GM23338 (cell line): Measurements from ENCODE around the gene S100P. TPM values are rescaled to one million over a fixed set of nuclear protein-coding genes. Genes with fewer than 3 reads are reported as not detected.

Experiments used
- ATAC-seq: fragments of 200-7000 bp; cut with Tn5 transposase; 3 replicates; pipeline ENCODE4 v1.9.1; 2020
- DNase-seq: peaks from one replicate; pipeline ENCODE4 v3.0.0-alpha.2; 2015; ENCODE audit warnings: low spot score
- H2AFZ ChIP-seq: fragments of 200-600 bp; sonication (generic); 2 replicates; pipeline ENCODE4 v1.8.0; 2016; ENCODE audit warnings: antibody characterized with exemption, mild to moderate bottlenecking, moderate library complexity
- H3F3A ChIP-seq: fragments of 200-600 bp; sonication (generic); replicated peaks from 2 replicates; pipeline ENCODE4 v1.8.0; 2017; ENCODE audit warnings: antibody characterized with exemption, mixed run types, low read depth
- H3K27ac ChIP-seq: fragments of 200-600 bp; sonication (generic); 2 replicates; pipeline ENCODE4 v1.6.1; 2016; ENCODE audit warnings: low read depth
- H3K27me3 ChIP-seq: fragments of 200-600 bp; sonication (generic); 2 replicates; pipeline ENCODE4 v1.8.0; 2016; ENCODE audit warnings: mild to moderate bottlenecking, mixed run types, moderate library complexity; ENCODE audit not compliant: insufficient read depth
- H3K36me3 ChIP-seq: fragments of 200-600 bp; sonication (generic); 2 replicates; pipeline ENCODE4 v1.8.0; 2016; ENCODE audit warnings: mild to moderate bottlenecking; ENCODE audit not compliant: insufficient read depth
- H3K4me1 ChIP-seq: fragments of 200-600 bp; sonication (generic); 2 replicates; pipeline ENCODE4 v1.8.0; 2016; ENCODE audit warnings: mild to moderate bottlenecking, moderate library complexity; ENCODE audit not compliant: insufficient read depth
- H3K4me2 ChIP-seq: fragments of 200-600 bp; sonication (generic); 2 replicates; pipeline ENCODE4 v1.7.1; 2017; ENCODE audit warnings: mixed run types
- H3K4me3 ChIP-seq: fragments of 200-600 bp; sonication (generic); 2 replicates; pipeline ENCODE4 v1.6.1; 2016; ENCODE audit warnings: mixed run types
- H3K79me2 ChIP-seq: fragments of 200-600 bp; sonication (generic); replicated peaks from 2 replicates; pipeline ENCODE4 v1.8.0; 2017; ENCODE audit warnings: mild to moderate bottlenecking; ENCODE audit not compliant: insufficient read depth
- H3K9me2 ChIP-seq: fragments of 200-600 bp; sonication (generic); 2 replicates; pipeline ENCODE4 v1.8.0; 2017; ENCODE audit not compliant: insufficient read depth
- H4K20me1 ChIP-seq: fragments of 200-600 bp; sonication (generic); replicated peaks from 2 replicates; pipeline ENCODE4 v1.8.0; 2017; ENCODE audit warnings: mild to moderate bottlenecking; ENCODE audit not compliant: insufficient read depth
- H3K27ac Mint-ChIP-seq: 2 replicates; pipeline ENCODE4 v1.8.0; 2020; ENCODE audit warnings: inconsistent platforms, mild to moderate bottlenecking, moderate library complexity, mixed read lengths
- H3K27me3 Mint-ChIP-seq: 3 replicates; pipeline ENCODE4 v1.8.0; 2022; ENCODE audit warnings: low read depth, mild to moderate bottlenecking, moderate library complexity, mixed read lengths, inconsistent platforms; ENCODE audit not compliant: insufficient read depth, poor library complexity
- H3K36me3 Mint-ChIP-seq: 3 replicates; pipeline ENCODE4 v1.8.0; 2021; ENCODE audit warnings: low read depth, mild to moderate bottlenecking, inconsistent platforms, moderate library complexity, mixed read lengths
- H3K4me1 Mint-ChIP-seq: 3 replicates; pipeline ENCODE4 v1.8.0; 2020; ENCODE audit warnings: mild to moderate bottlenecking, inconsistent platforms, mixed read lengths
- H3K4me3 Mint-ChIP-seq: 3 replicates; pipeline ENCODE4 v1.8.0; 2021; ENCODE audit warnings: moderate library complexity, mild to moderate bottlenecking, inconsistent platforms, mixed read lengths
- H3K9me3 Mint-ChIP-seq: 3 replicates; pipeline ENCODE4 v1.8.0; 2020; ENCODE audit warnings: moderate library complexity, mild to moderate bottlenecking, inconsistent platforms, mixed read lengths
- CREB1 ChIP-seq: fragments of 250-450 bp; sonication (Bioruptor Pico); IDR thresholded peaks from 2 replicates; pipeline ENCODE4 v1.5.0; 2020; ENCODE audit warnings: low read depth, mild to moderate bottlenecking, moderate library complexity
- CTCF ChIP-seq, 2 experiments: fragments of 200-600 bp in 1 of 2; sonication (generic) in 1 of 2; conservative IDR thresholded peaks; 2 replicates each; pipeline versions ENCODE4 v1.5.1 to v1.6.1; 2016 to 2017; ENCODE audit warnings: antibody characterized with exemption in 2 of 2, low read depth in 2 of 2, mild to moderate bottlenecking in 2 of 2, moderate library complexity in 1 of 2
- ETS1 ChIP-seq: IDR thresholded peaks from 2 replicates; pipeline ENCODE4 v1.6.1; 2016; ENCODE audit warnings: antibody characterized with exemption
- EZH2 ChIP-seq: fragments of 200-600 bp; sonication (generic); IDR thresholded peaks from one replicate; pipeline ENCODE4 v1.8.0; 2017; ENCODE audit warnings: antibody characterized with exemption, mild to moderate bottlenecking, low read depth; ENCODE audit not compliant: unreplicated experiment
- EZH2phosphoT487 ChIP-seq: fragments of 200-600 bp; sonication (generic); IDR thresholded peaks from one replicate; pipeline ENCODE4 v1.8.1; 2018; ENCODE audit warnings: antibody characterized with exemption; ENCODE audit not compliant: unreplicated experiment
- JUNB ChIP-seq: IDR thresholded peaks from one replicate; pipeline ENCODE4 v1.6.1; 2016; ENCODE audit warnings: antibody characterized with exemption; ENCODE audit not compliant: unreplicated experiment
- NANOG ChIP-seq: IDR thresholded peaks from 2 replicates; pipeline ENCODE4 v1.6.1; 2016; ENCODE audit warnings: antibody characterized with exemption, borderline replicate concordance
- POLR2AphosphoS5 ChIP-seq: IDR thresholded peaks from 2 replicates; pipeline ENCODE4 v1.6.1; 2016; ENCODE audit warnings: antibody characterized with exemption, low read depth
- REST ChIP-seq: IDR thresholded peaks from one replicate; pipeline ENCODE4 v1.6.1; 2018; ENCODE audit warnings: antibody characterized with exemption; ENCODE audit not compliant: unreplicated experiment
- STAT1 ChIP-seq: IDR thresholded peaks from one replicate; pipeline ENCODE4 v1.6.1; 2016; ENCODE audit warnings: antibody characterized with exemption; ENCODE audit not compliant: unreplicated experiment
- ZNF114 ChIP-seq: fragments of 250-450 bp; sonication (Bioruptor Pico); IDR thresholded peaks from 2 replicates; pipeline ENCODE4 v1.5.0; 2020; ENCODE audit warnings: mild to moderate bottlenecking, moderate library complexity
- ZNF331 ChIP-seq: fragments of 250-450 bp; sonication (Bioruptor Pico); IDR thresholded peaks from 2 replicates; pipeline ENCODE4 v1.5.0; 2020; ENCODE audit warnings: low read depth, mild to moderate bottlenecking, moderate library complexity
- polyA plus RNA-seq: library from polyadenylated mRNA; unstranded; fragments of >200 nt; fragmentation: Nextera tagmentation; extraction: Ambion mirVana; gene quantifications from 2 replicates; pipeline ENCODE4 v1.2.1, GENCODE V29; 2016
- total RNA-seq: library from RNA; depleted of rRNA; stranded (reverse); fragments of >200 nt; shearing (Covaris generic); gene quantifications from 2 replicates; pipeline ENCODE4 v1.2.3, GENCODE V29; 2014
- TF ChIP-seq, protein P1 (sequence below): fragments of 250-450 bp; sonication (Bioruptor Pico); IDR thresholded peaks from 2 replicates; pipeline ENCODE4 v1.5.0; 2020; ENCODE audit warnings: mild to moderate bottlenecking, moderate library complexity

Gene S100P
- total and polyA plus RNA-seq, 2 experiments from 2014 or later = 0.32 TPM; not detected in 1

DNA sequence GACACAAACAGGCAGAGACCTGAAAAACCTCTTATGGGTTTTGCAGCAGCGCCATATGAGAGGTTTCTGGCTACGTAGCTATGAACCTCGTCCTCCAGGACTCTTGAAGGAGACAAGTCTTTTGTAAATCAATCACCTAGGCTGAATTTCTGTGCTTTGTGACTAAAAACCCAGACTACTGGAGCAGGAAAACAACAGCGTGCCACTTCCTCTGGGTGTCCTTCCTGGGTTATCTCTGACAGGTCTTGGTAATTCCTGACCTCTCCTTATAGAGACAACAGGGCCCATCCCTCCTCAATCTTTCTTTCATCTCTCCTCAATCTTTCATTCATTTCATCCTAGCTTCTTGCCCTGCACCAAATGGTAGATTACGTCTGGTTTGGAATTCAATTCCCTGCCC is 5.7 kb downstream of the S100P start:
- Mint-ChIP-seq H3K4me1 (no peaks in the 10 kb centered on the region), H3K27ac (no peak overlapping the region), H3K9me3 (peaks cover 14% of the 10 kb centered on the region), H3K27me3 (peaks cover 6% of the 10 kb centered on the region), H3K36me3 (peaks cover 41% of the 10 kb centered on the region), H3K4me3 (no peak overlapping the region)
- ATAC-seq (no peak), DNase-seq (no peak)
- Histone ChIP-seq H3K27ac (no peak overlapping the region), H3K27me3 (no peaks in the 10 kb centered on the region), H3K4me2 (no peak overlapping the region), H3F3A (no peaks in the 10 kb centered on the region), H3K4me3 (no peak overlapping the region), H4K20me1 (no peaks in the 10 kb centered on the region; the same call in 1 of the 2 replicates), H3K4me1 (no peaks in the 10 kb centered on the region), H3K36me3 (peaks cover 7% of the 10 kb centered on the region; the same call in 1 of the 2 replicates), H2AFZ (no peak overlapping the region), H3K79me2 (peaks cover 18% of the 10 kb centered on the region), H3K9me2 (no peaks in the 10 kb centered on the region)
- TF ChIP-seq EZH2phosphoT487 = no peak
- TF ChIP-seq, protein P1, sequence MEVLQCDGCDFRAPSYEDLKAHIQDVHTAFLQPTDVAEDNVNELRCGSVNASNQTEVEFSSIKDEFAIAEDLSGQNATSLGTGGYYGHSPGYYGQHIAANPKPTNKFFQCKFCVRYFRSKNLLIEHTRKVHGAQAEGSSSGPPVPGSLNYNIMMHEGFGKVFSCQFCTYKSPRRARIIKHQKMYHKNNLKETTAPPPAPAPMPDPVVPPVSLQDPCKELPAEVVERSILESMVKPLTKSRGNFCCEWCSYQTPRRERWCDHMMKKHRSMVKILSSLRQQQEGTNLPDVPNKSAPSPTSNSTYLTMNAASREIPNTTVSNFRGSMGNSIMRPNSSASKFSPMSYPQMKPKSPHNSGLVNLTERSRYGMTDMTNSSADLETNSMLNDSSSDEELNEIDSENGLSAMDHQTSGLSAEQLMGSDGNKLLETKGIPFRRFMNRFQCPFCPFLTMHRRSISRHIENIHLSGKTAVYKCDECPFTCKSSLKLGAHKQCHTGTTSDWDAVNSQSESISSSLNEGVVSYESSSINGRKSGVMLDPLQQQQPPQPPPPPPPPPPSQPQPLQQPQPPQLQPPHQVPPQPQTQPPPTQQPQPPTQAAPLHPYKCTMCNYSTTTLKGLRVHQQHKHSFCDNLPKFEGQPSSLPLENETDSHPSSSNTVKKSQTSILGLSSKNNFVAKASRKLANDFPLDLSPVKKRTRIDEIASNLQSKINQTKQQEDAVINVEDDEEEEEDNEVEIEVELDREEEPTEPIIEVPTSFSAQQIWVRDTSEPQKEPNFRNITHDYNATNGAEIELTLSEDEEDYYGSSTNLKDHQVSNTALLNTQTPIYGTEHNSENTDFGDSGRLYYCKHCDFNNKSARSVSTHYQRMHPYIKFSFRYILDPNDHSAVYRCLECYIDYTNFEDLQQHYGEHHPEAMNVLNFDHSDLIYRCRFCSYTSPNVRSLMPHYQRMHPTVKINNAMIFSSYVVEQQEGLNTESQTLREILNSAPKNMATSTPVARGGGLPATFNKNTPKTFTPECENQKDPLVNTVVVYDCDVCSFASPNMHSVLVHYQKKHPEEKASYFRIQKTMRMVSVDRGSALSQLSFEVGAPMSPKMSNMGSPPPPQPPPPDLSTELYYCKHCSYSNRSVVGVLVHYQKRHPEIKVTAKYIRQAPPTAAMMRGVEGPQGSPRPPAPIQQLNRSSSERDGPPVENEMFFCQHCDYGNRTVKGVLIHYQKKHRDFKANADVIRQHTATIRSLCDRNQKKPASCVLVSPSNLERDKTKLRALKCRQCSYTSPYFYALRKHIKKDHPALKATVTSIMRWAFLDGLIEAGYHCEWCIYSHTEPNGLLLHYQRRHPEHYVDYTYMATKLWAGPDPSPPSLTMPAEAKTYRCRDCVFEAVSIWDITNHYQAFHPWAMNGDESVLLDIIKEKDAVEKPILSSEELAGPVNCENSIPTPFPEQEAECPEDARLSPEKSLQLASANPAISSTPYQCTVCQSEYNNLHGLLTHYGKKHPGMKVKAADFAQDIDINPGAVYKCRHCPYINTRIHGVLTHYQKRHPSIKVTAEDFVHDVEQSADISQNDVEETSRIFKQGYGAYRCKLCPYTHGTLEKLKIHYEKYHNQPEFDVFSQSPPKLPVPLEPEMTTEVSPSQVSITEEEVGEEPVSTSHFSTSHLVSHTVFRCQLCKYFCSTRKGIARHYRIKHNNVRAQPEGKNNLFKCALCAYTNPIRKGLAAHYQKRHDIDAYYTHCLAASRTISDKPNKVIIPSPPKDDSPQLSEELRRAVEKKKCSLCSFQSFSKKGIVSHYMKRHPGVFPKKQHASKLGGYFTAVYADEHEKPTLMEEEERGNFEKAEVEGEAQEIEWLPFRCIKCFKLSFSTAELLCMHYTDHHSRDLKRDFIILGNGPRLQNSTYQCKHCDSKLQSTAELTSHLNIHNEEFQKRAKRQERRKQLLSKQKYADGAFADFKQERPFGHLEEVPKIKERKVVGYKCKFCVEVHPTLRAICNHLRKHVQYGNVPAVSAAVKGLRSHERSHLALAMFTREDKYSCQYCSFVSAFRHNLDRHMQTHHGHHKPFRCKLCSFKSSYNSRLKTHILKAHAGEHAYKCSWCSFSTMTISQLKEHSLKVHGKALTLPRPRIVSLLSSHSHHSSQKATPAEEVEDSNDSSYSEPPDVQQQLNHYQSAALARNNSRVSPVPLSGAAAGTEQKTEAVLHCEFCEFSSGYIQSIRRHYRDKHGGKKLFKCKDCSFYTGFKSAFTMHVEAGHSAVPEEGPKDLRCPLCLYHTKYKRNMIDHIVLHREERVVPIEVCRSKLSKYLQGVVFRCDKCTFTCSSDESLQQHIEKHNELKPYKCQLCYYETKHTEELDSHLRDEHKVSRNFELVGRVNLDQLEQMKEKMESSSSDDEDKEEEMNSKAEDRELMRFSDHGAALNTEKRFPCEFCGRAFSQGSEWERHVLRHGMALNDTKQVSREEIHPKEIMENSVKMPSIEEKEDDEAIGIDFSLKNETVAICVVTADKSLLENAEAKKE (CRISPR knock-in tag) = no peak
- TF ChIP-seq ETS1 = no peak
- no peak for TF ChIP-seq NANOG
- TF ChIP-seq POLR2AphosphoS5 = no peak
- no peak for TF ChIP-seq CREB1
- TF ChIP-seq ZNF114 = no peak
- no peak for TF ChIP-seq ZNF331 (CRISPR knock-in tag)
- TF ChIP-seq CTCF (conservative IDR thresholded peaks at IDR 0.05; ENCODE audit: low read depth in 2 of 2) = no peak
- TF ChIP-seq JUNB = no peak
- no peak for TF ChIP-seq EZH2
- no peak for TF ChIP-seq REST
- no peak for TF ChIP-seq STAT1
